Left cardiac atrium (tissue), 4 donors: ENCODE data around the gene TNPO1. TPM values are rescaled to one million over a fixed set of nuclear protein-coding genes. Genes with fewer than 3 reads are reported as not detected.

Experiments used
- ATAC-seq, 2 donors: fragments of 200-7000 bp; cut with Tn5 transposase; one replicate each; pipeline ENCODE4 v1.9.1; 2020; ENCODE audit warnings: mild to moderate bottlenecking in 2 of 2, moderate library complexity in 2 of 2
- DNase-seq: peaks from one replicate; pipeline ENCODE4 v3.0.0-alpha.2; 2020
- intact Hi-C, 2 donors: fragments of 100-400 bp; cut with DNase I; formaldehyde crosslinking; loops; one replicate each; pipeline versions ENCODE4 v1.14.1 to v1.15.1; 2022 to 2023
- total RNA-seq, 2 donors: library from RNA; stranded (reverse); fragmentation: NEBNext Ultra II Directional; extraction: Animal tissue kit (Norgen Biotek cat#: 25700); gene quantifications; one replicate each; pipeline ENCODE4 v1.2.1, GENCODE V29; 2021
- donor health status: DM: no; HTN: yes; CAD: no.
- donor health status: DM: no; HTN: yes; CAD: no; lungs with severe emphysema.
- donor health status: DM: yes; HTN: yes; CAD: no.
- donor health status: Dilated cardiomyopathy.

The TNPO1 gene
- total RNA-seq, 2 donors from 2014 or later: 64.2 to 71.5 TPM

- ATAC-seq (no peak), DNase-seq (no peak)
- intact Hi-C loops: loop anchor here in 1 of 2 donors (10.0 kb wide), 1 partner anchor 242 kb away; no protein-coding TSS in a partner anchor
Observed at GRCh38 chr5:72846483-72846882, 30.0 kb downstream of the TNPO1 start.

- DNase-seq: no peak
- intact Hi-C loops: loop anchor here in 1 of 2 donors (10.0 kb wide), 1 partner anchor 243 kb away; no protein-coding TSS in a partner anchor
- ATAC-seq: no peak
Observed at GRCh38 chr5:72847439-72847838, 31.0 kb downstream of the TNPO1 start.

GRCh38 chr5:72847989-72848473 is 31.6 kb downstream of the TNPO1 start:
- intact Hi-C loops: loop anchor here in 1 of 2 donors (2.0 to 10.0 kb wide), 2 partner anchors 31 to 243 kb away; partner anchors contain the start of gene TNPO1
- ATAC-seq (peak; percentile 96), DNase-seq (peak; percentile 93)

GRCh38 chr5:72848474-72849428 is 32.3 kb downstream of the TNPO1 start:
- ATAC-seq (peak; percentile 75), DNase-seq (peak; percentile 65)
- intact Hi-C loops: loop anchor here in 1 of 2 donors (2.0 to 10.0 kb wide), 2 partner anchors 32 to 244 kb away; partner anchors contain the start of gene TNPO1

- ATAC-seq: no peak
- intact Hi-C loops: loop anchor here in 1 of 2 donors (2.0 to 10.0 kb wide), 2 partner anchors 33 to 245 kb away; partner anchors contain the start of gene TNPO1
- DNase-seq: no peak
Observed at GRCh38 chr5:72849546-72849945, 33.1 kb downstream of the TNPO1 start.

DNA sequence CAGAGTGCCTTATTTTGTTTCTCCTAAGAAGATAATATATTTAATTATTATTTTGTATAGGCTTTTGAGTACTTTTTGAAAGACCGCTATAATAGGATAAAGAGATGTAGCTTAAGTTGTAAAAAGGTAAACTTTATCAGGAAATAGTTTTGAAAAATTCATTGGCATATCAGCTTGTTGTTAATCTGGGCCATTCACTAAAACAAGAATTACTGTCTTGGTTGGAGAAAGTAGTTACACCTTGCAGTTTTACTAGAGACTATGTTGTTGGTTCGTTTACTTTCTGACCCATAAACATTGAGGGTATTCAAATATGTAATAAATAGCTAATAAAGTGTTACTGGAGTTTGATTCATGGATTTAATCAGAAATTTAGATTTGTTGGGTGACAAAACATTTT is 33.7 kb downstream of the TNPO1 start:
- ATAC-seq: no peak
- no peak for DNase-seq
- intact Hi-C loops: no loop called here

DNA sequence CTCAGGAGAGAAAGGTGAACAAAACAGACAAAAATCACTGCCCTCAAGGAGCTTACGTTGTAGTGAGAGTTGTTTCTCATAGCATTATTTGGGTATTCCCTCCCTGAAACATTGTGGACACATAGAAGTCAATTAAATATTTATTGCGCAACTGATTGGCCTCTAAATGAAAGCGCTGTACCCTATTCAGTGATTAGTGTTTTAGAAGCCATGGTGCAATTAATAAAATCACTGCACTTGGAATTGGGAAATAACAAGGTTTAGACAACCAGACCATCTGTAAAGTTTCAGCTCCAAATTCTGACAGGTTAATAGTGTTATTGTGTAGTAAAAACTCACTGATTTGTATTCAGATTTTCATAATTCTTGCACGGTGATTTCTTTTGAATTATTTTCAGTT is 35.9 kb downstream of the TNPO1 start:
- intact Hi-C loops: no loop called here
- ATAC-seq (no peak), DNase-seq (no peak)

DNA sequence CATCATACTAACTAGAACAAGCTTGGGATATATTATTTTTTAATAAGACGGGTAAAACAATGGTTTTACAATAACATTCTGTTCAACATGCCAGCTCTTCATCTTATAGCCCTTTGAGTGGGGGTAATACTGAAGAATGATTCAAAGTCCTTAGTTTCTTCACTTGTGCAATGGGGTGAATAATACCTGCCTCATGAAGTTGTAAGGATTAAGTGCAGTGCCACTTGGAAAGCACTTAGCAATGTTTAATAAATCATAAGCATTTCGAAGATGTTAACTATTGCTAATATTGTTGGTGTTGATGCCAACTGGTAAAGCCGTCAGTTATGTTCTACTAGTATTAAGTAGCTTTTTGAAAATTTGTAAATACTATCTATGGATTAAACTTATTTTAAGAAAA is 38.0 kb downstream of the TNPO1 start:
- intact Hi-C loops: no loop called here
- ATAC-seq (no peak), DNase-seq (no peak)

GRCh38 chr5:72855821-72856220 is 39.4 kb downstream of the TNPO1 start:
- ATAC-seq (no peak), DNase-seq (no peak)
- intact Hi-C loops: no loop called here

GRCh38 chr5:72857396-72857795 is 40.9 kb downstream of the TNPO1 start:
- ATAC-seq: no peak
- intact Hi-C loops: no loop called here

GRCh38 chr5:72859127-72859526 is 42.7 kb downstream of the TNPO1 start:
- intact Hi-C loops: no loop called here
- no peak for ATAC-seq
- DNase-seq: no peak

More at GRCh38 chr5:72857396-72857795, 40.9 kb downstream of the TNPO1 start:
- DNase-seq: no peak

DNA sequence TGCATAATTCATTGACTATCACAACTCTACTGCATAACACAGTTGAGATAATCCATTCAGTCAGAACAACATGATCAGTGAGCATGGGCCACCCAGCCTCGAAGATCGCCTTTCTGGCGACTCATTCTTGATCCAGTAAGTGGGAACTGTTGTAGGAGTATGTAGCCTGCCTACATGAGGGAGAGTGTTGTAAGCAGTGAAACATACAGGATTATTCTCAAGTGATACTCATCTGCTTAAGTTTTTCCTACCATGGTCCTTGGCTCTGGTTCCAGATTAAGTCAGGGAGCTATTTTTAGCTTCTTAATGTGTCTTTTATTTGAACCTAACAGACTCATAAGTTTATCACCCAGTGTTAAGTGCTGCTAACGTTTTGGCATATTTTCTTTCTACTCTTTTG is 44.0 kb downstream of the TNPO1 start:
- DNase-seq (no peak), ATAC-seq (peak; percentile 59 to 80)
- intact Hi-C loops: no loop called here

DNA sequence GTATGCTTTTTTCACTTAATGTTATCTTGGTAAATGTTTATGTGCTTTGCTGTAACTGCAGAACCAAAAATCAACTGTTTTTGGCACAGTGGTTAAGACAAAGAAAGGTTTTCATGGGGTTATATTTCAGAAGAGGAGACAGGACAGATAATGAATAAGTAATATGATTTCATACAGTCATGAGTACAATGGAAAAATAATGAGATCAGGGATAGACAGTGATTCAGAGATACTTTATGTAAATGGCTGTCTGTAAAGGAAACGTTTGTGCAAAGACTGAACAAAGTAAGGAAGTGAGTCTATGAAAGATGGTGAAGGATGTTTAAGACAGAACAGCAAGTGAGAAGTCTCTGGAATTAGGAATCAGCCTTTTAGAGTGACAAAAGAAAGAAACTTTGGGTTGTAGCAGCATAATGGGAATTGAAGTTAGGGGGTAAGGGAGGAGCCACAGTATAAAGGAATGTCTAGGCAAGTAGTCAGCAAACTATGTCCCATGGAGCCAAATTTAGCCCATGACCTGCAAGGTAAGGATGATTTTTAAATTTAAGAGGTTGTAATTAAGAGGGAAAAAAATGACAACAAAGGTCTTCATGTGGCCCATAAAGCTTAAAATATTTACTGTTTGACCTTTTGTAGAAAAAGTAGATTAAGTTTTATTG is 55.0 kb downstream of the TNPO1 start:
- DNase-seq (no peak), ATAC-seq (no peak)
- intact Hi-C loops: no loop called here

GRCh38 chr5:72878854-72879253 is 62.4 kb downstream of the TNPO1 start:
- intact Hi-C loops: no loop called here
- no peak for DNase-seq
- no peak for ATAC-seq

GRCh38 chr5:72882989-72883388 is 66.5 kb downstream of the TNPO1 start:
- no peak for ATAC-seq
- intact Hi-C loops: no loop called here
- no peak for DNase-seq

GRCh38 chr5:72883850-72884249 is 67.4 kb downstream of the TNPO1 start:
- ATAC-seq (no peak), DNase-seq (no peak)
- intact Hi-C loops: no loop called here

DNA sequence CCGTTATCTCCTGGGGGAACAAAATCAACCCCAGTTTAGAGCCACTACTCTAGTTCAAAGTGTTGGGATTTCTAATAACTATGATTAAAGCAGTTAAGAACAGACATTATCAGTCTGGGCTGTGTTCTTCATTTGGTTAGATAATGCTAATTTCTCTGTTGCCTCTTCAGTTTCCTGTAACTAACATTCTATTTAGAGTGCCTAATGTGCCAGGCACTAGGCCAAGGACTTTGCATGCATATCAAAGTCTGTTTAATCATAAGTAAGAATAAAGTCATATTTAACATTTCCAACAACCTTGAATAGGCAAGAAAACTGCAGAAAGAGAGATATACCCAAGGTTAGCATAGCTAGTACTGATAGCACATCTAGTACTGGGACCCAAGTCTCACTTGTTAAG is 68.4 kb downstream of the TNPO1 start:
- ATAC-seq (no peak), DNase-seq (no peak)
- intact Hi-C loops: no loop called here

DNA sequence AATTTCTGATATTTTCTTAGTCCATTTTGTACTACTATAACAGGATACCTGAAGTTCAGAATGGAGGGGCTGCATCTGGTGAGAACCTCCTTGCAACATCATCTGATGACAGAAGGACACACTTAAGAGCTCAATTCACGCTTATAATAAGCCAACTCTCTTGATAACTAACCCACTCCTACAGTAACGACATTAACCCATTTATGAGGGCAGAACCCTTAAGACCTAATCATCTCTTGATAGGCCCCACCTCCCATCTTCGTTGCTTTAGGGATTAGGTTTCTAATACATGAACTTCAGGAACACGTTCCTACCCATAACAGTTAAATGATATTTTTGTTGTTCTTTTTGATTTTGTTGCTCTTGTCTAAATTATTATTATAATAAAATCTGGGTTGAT is 69.4 kb downstream of the TNPO1 start:
- no peak for ATAC-seq
- intact Hi-C loops: no loop called here
- no peak for DNase-seq

DNA sequence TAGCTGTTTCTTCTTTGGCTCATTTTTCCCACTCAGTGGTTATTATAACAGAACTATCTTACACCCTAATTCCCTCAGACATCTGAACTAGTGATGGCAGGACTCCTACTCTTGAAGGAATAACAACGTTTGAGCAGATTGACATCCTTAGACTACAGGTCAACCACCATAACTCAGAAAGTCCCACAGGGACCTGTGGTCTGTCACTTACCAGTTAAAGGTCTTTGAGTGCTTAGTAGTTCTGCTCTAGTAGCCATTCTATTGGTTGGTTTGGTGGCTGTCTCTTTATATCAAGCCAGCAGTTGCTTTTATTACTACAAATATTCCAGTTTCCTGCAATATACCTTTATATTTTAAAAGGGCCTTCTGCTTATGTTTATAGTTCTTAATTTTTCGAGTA is 72.1 kb downstream of the TNPO1 start:
- ATAC-seq: no peak
- intact Hi-C loops: no loop called here
- no peak for DNase-seq

- intact Hi-C loops: no loop called here
- DNase-seq: no peak
- no peak for ATAC-seq
Observed at GRCh38 chr5:72889324-72889723, 72.9 kb downstream of the TNPO1 start.
